Measurements from ENCODE around the gene ZNF804A.

DNA sequence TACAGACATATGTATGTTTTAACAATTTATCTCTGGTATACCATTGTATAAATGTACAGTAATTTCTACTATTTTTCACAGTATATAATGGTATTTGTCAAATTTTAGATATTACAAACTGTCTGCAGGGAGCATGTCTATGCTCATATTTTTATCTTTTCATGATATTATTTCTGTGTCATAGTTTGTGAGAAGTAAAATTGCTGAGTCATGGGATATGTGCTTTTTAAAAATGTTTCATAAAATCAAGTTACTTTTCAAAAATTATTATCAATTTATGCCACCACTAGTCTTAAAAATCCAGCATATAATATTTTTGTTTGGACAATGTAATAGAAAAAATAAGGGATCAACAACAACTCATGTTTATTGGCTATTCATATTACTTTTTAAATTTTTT, 9.1 kb upstream of the ZNF804A start:
- TF ChIP-seq YY1 (IDR thresholded peaks at IDR 0.05; ENCODE audit: insufficient read depth, insufficient read length) (no peak), SUZ12 (IDR thresholded peaks at IDR 0.05; ENCODE audit: extremely low read depth, insufficient read depth, insufficient read length) (no peak), ZNF274 (IDR thresholded peaks at IDR 0.05; ENCODE audit: low read depth, low read length) (no peak)
